ENCODE results near the gene SORCS2. TPM values are rescaled to one million over a fixed set of nuclear protein-coding genes. Genes with fewer than 3 reads are reported as not detected.

Gene SORCS2
- total and polyA plus RNA-seq, 2 of the 13 experiments (the other 11 are each of a cell fraction or from before 2014, with no cell fraction given), result 0.82 to 1.0 TPM

- in situ Hi-C loops (cut with HindIII; ENCODE audit: extremely low pct_ligation_motif_present, low pct_unique_long_range_greater_than_20kb) (no loop called here), intact Hi-C loops (cut with micrococcal nuclease; ENCODE audit: unreplicated experiment) (no loop called here)
- no TSS peak for BruUV-seq (replicated peaks)
- no peak for DNase-seq (ENCODE audit: low spot score)
- Histone ChIP-seq H2AFZ (ENCODE audit: low read length) (no peak overlapping the region), H4K20me1 (ENCODE audit: insufficient read depth, low read length) (0 out of 2 replicates have a peak, but pooled peaks cover 2% of the 10 kb centered on the region), H3K9me3 (ENCODE audit: low read length) (no peaks in the 10 kb centered on the region), H3K27ac (ENCODE audit: extremely low read length, insufficient read depth, low read length) (no peak overlapping the region), H3K4me3 (replicated peaks in 1 of 3; ENCODE audit: insufficient read depth in 1 of 3, low read depth in 2 of 3, low read length in 3 of 3) (no peak overlapping the region), H3K36me3 (replicated peaks in 1 of 2; ENCODE audit: control insufficient read depth in 1 of 2, insufficient read depth in 2 of 2, low read length in 2 of 2) (no peaks in the 10 kb centered on the region), H3K27me3 (ENCODE audit: control insufficient read depth in 1 of 2, insufficient read depth in 2 of 2, low read length in 2 of 2) (no peaks in the 10 kb centered on the region), H3K79me2 (ENCODE audit: insufficient read depth, low read length) (no peaks in the 10 kb centered on the region), H3K4me1 (ENCODE audit: insufficient read depth, low read length) (no peaks in the 10 kb centered on the region), H3K9ac (ENCODE audit: insufficient read depth, low read depth, low read length) (no peak overlapping the region), H3K4me2 (ENCODE audit: low read depth, low read length) (no peak overlapping the region)
- ATAC-seq, result no peak
- WGBS (ENCODE audit: low lambda C conversion rate), result 55% methylated on average over 6 of the region's 6 CpGs
- CTCF ChIA-PET (ENCODE audit: low intra/inter-chr PET ratio, low total read pairs), result no interaction called here
- POLR2A ChIA-PET, result no interaction called here
- no peak for FAIRE-seq
- TF ChIP-seq KAT7 (CRISPR knock-in tag; IDR thresholded peaks at IDR 0.05; ENCODE audit: borderline replicate concordance) (no peak), AGO1 (IDR thresholded peaks at IDR 0.05; ENCODE audit: low read depth, low read length, poor library complexity, severe bottlenecking) (no peak), ZNF432 (CRISPR knock-in tag; IDR thresholded peaks at IDR 0.05; ENCODE audit: borderline replicate concordance) (no peak), ZNF557 (CRISPR knock-in tag; IDR thresholded peaks at IDR 0.05) (no peak), GMEB1 (CRISPR knock-in tag; IDR thresholded peaks at IDR 0.05; ENCODE audit: borderline replicate concordance) (no peak), ZBED4 (CRISPR knock-in tag; IDR thresholded peaks at IDR 0.05; ENCODE audit: borderline replicate concordance) (no peak), ZSCAN20 (CRISPR knock-in tag; IDR thresholded peaks at IDR 0.05; ENCODE audit: borderline replicate concordance) (no peak), FOXA1 (IDR thresholded peaks at IDR 0.05) (no peak), FOXA1 (CRISPR knock-in tag; IDR thresholded peaks at IDR 0.05) (no peak), LCORL (IDR thresholded peaks at IDR 0.05) (no peak), LCORL (CRISPR knock-in tag; IDR thresholded peaks at IDR 0.05) (no peak), DNMT1 (CRISPR knock-in tag; IDR thresholded peaks at IDR 0.05) (no peak), ZNF430 (CRISPR knock-in tag; IDR thresholded peaks at IDR 0.05) (no peak), HDAC1 (CRISPR knock-in tag; IDR thresholded peaks at IDR 0.05) (no peak), TFAP4 (IDR thresholded peaks at IDR 0.05; ENCODE audit: borderline replicate concordance, low read depth) (no peak), MXD3 (CRISPR knock-in tag; IDR thresholded peaks at IDR 0.05) (no peak), SALL2 (CRISPR knock-in tag; IDR thresholded peaks at IDR 0.05) (no peak), HOMEZ (CRISPR knock-in tag; IDR thresholded peaks at IDR 0.05; ENCODE audit: low read depth) (no peak), NRL (CRISPR knock-in tag; IDR thresholded peaks at IDR 0.05; ENCODE audit: borderline replicate concordance) (no peak)
Observed at GRCh38 chr4:7693237-7693608, 500.9 kb downstream of the SORCS2 start.
